Mucosa of descending colon (tissue), 3 donors: ENCODE data around the gene CD22. TPM values are rescaled to one million over a fixed set of nuclear protein-coding genes. Genes with fewer than 3 reads are reported as not detected.
"Not testable (repeated sequence)": the region's sequence is repeated elsewhere in the genome, so short reads cannot be mapped to it uniquely, and the experiment has no call there.

Source experiments
- ATAC-seq: fragments of 200-7000 bp; cut with Tn5 transposase; one replicate; pipeline ENCODE4 v1.9.1; 2020; ENCODE audit warnings: mild to moderate bottlenecking, moderate library complexity
- DNase-seq, 3 donors: peaks; one replicate each; pipeline ENCODE4 v3.0.0-alpha.2; 2020
- H3K36me3 ChIP-seq: fragments of 200-600 bp; one replicate; pipeline ENCODE4 v1.8.0; 2021; ENCODE audit warnings: low read depth, mild to moderate bottlenecking
- H3K4me1 ChIP-seq: fragments of 200-600 bp; one replicate; pipeline ENCODE4 v1.8.0; 2021; ENCODE audit warnings: low read depth, mild to moderate bottlenecking
- H3K4me3 ChIP-seq: fragments of 200-600 bp; one replicate; pipeline ENCODE4 v1.8.0; 2021; ENCODE audit warnings: mild to moderate bottlenecking
- H3K9me3 ChIP-seq: fragments of 200-600 bp; one replicate; pipeline ENCODE4 v1.8.0; 2021; ENCODE audit warnings: mild to moderate bottlenecking
- intact Hi-C, 2 donors: fragments of 100-400 bp; cut with DNase I in 1 of 2; cut with micrococcal nuclease in 1 of 2; formaldehyde crosslinking; loops; one replicate each; pipeline versions ENCODE4 v1.11.0 to v1.11.1; 2022; cut with DNase I, micrococcal nuclease
- total RNA-seq, 3 donors: library from RNA; stranded (reverse); fragmentation: NEBNext Ultra II Directional in 2 of 3; extraction: Animal tissue kit (Norgen Biotek cat#: 25700) in 2 of 3; gene quantifications; one replicate each; pipeline versions ENCODE4 v1.2.1 to v1.2.4, GENCODE V29; 2021 to 2023
- TF ChIP-seq, protein P1 (sequence below): fragments of 200-600 bp; IDR thresholded peaks from one replicate; pipeline ENCODE4 v1.8.0; 2022; ENCODE audit warnings: antibody characterized with exemption, mild to moderate bottlenecking
- donor health status: DM: no; HTN: no; CAD: no; lungs with moderate emphysema.
- donor health status: DM: no; HTN: no; CAD: no.
- donor health status: DM: no; HTN: yes; CAD: no.

Gene CD22
- total RNA-seq, 3 donors from 2014 or later: 2.2 to 5.7 (median 4.1) TPM

DNA sequence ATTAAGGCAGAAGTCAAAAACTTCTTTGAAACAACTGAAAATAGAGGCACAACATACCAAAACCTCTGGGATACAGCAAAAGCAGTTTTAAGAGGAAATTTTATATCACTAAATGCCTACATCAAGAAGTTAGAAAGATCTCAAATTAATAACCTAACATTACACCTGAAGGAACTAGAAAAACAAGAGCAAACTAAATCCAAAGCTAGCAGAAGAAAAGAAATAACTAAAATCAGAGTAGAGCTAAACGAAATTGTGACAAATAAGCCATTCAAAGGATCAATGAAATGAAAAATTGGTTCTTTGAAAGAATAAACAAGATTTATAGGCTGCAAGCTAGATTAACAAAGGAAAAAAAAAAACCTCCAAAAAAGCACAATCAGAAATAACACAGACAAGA is 39.4 kb downstream of the CD22 start:
- H3K4me1 ChIP-seq: no peaks in the 10 kb centered on the region
- no peak for ATAC-seq
- TF ChIP-seq, protein P1, sequence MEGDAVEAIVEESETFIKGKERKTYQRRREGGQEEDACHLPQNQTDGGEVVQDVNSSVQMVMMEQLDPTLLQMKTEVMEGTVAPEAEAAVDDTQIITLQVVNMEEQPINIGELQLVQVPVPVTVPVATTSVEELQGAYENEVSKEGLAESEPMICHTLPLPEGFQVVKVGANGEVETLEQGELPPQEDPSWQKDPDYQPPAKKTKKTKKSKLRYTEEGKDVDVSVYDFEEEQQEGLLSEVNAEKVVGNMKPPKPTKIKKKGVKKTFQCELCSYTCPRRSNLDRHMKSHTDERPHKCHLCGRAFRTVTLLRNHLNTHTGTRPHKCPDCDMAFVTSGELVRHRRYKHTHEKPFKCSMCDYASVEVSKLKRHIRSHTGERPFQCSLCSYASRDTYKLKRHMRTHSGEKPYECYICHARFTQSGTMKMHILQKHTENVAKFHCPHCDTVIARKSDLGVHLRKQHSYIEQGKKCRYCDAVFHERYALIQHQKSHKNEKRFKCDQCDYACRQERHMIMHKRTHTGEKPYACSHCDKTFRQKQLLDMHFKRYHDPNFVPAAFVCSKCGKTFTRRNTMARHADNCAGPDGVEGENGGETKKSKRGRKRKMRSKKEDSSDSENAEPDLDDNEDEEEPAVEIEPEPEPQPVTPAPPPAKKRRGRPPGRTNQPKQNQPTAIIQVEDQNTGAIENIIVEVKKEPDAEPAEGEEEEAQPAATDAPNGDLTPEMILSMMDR: no peak
- H3K9me3 ChIP-seq: no peaks in the 10 kb centered on the region
- no peak for DNase-seq
- H3K36me3 ChIP-seq: no peaks in the 10 kb centered on the region
- intact Hi-C loops: no loop called here
- no peak overlapping the region for H3K4me3 ChIP-seq

DNA sequence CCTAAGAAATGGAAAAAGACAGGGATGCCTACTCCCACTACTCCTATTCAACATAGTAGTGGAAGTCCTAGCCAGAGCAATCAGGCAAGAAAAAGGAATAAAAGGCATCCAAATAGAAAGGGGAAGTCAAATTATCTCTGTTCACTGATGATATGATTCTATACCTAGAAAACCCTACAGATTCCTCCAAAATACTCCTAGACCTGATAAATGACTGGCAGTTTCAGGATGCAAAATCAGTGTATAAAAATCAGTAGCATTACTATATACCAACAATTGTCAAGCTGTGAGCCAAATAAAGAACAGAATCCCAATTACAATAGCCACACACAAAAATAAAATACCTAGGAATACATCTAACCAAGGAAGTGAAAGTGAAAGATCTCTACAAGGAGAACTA is 40.5 kb downstream of the CD22 start:
- no peaks in the 10 kb centered on the region for H3K9me3 ChIP-seq
- H3K36me3 ChIP-seq: no peaks in the 10 kb centered on the region
- intact Hi-C loops: no loop called here
- ATAC-seq: no peak
- no peak for DNase-seq
- no peaks in the 10 kb centered on the region for H3K4me1 ChIP-seq
- no peak overlapping the region for H3K4me3 ChIP-seq
- TF ChIP-seq, protein P1: no peak

DNA sequence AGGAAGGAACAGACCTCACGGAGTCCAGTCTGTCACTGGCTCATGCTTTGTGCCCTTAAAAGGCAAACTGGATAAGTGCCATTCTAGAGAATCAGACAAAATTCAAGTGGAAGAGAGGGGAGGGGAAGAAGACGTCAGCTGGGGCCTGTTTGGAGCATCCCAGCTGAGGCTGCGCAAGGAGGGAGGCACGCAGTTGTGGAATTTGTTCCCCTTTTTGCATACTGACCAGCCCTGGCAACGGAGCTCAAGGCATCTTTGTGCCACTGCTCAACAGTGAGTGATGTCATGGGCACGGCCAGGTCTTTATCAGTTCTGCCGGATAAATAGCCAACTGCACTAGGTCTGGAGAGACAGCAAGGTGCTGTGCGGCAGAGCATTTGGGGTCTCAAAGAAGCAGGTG is 41.7 kb downstream of the CD22 start, which contains the start of gene GPR42:
TSS of gene GPR42 (plus strand) at position 347 of the 400 bp plus-strand sequence. CDS start 292 bp downstream, outside the sequence.
- H3K4me1 ChIP-seq: no peaks in the 10 kb centered on the region
- intact Hi-C loops: no loop called here
- H3K4me3 ChIP-seq: no peak within 1 kb of the TSS
- TF ChIP-seq, protein P1: no peak
- DNase-seq (no peak), ATAC-seq (no peak)
- H3K9me3 ChIP-seq: no peaks in the 10 kb centered on the region
- no peaks in the 10 kb centered on the region for H3K36me3 ChIP-seq

DNA sequence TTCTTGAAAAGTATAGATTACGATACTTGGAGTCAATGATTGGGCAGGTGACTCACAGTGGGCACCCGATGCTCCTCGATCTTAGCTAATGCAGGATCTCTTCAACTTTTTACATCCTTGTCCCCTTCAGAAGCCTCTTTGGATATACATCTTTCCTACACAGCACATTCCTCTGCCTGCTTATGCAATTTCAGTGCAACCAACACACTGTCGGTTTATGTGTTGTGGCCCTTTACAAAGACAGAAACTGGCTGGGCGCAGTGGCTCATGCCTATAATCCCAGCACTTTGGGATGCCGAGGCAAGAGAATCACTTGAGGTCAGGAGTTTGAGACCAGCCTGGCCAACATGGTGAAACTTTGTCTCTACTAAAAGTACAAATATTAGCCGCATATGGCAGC is 44.5 kb downstream of the CD22 start:
- no peak for DNase-seq
- Histone ChIP-seq H3K4me3 (no peak overlapping the region), H3K4me1 (no peaks in the 10 kb centered on the region), H3K9me3 (no peaks in the 10 kb centered on the region), H3K36me3 (no peaks in the 10 kb centered on the region)
- ATAC-seq: no peak
- TF ChIP-seq, protein P1: no peak
- intact Hi-C loops: no loop called here

DNA sequence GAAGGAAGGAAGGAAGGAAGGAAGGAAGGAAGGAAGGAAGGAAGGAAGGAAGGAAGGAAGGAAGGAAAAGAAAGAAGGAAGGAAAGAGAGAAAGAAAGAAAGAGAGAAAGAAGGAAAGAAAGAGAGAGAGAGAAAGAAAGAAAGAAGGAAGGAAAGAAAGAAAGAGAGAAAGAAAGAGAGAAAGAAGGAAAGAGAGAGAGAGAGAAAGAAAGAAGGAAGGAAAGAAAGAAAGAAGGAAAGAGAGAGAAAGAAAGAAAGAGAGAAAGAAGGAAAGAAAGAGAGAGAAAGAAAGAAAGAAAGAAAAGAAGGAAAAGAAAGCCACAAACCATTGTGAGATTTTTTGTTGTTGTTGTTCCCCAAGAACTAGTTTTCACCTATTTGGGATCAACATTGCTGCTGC is 45.0 kb downstream of the CD22 start:
- ATAC-seq, DNase-seq, intact Hi-C loops, H3K4me1 ChIP-seq, H3K9me3 ChIP-seq, H3K36me3 ChIP-seq, H3K4me3 ChIP-seq: not testable (repeated sequence)

GRCh38 chr19:35375505-35376307 is 46.7 kb downstream of the CD22 start:
- Histone ChIP-seq H3K4me1 (no peaks in the 10 kb centered on the region), H3K36me3 (no peaks in the 10 kb centered on the region), H3K9me3 (no peaks in the 10 kb centered on the region), H3K4me3 (no peak overlapping the region)
- intact Hi-C loops: no loop called here
- ATAC-seq (no peak), DNase-seq (no peak)
- TF ChIP-seq, protein P1: no peak
